ENCODE results near the gene HYPK. TPM values are rescaled to one million over a fixed set of nuclear protein-coding genes. Genes with fewer than 3 reads are reported as not detected.

The HYPK gene
- total RNA-seq, 1 experiment from 2014 or later, result 20.6 TPM

DNA sequence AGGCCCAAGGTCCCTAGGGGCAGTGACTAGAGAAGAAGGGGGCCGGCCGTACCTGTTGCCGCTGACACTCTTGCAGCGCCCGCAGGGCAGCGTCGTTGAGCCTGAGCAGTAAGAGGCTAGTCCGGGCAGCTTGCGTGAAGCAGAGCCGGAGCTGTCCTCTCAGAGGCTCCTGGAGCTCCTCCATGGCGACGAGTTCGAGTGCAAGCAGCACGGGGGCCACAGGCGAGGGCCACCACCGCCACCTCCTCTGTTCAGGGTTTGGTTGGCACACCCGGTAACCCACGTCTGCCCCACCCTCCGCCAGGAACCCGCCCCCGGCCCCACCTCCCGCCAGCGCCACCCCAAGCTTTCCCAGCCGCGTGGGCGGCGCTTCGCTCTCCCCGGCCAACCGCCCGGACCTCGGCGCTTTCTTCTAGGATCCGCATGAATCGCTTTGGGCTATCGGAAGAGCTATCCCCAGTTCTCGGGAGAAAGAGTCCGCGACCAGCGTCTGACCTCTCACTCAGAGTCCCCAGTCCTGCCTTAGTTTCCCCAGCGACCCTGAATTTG lies 23.6 kb upstream of the HYPK start, which contains the start of gene ELL3 (continued):
- TF ChIP-seq REST (IDR thresholded peaks at IDR 0.05; ENCODE audit: low read depth) (no peak), ZBTB33 (IDR thresholded peaks at IDR 0.05; ENCODE audit: extremely low read depth, insufficient replicate concordance, low read length) (no peak), SRF (IDR thresholded peaks at IDR 0.05; ENCODE audit: low read depth) (no peak), JUND (IDR thresholded peaks at IDR 0.05) (no peak), POLR2AphosphoS5 (IDR thresholded peaks at IDR 0.05; ENCODE audit: low read depth, low read length) (peak; percentile 80), CEBPB (IDR thresholded peaks at IDR 0.05; ENCODE audit: low read depth) (no peak)
- TF ChIP-seq, protein P1, sequence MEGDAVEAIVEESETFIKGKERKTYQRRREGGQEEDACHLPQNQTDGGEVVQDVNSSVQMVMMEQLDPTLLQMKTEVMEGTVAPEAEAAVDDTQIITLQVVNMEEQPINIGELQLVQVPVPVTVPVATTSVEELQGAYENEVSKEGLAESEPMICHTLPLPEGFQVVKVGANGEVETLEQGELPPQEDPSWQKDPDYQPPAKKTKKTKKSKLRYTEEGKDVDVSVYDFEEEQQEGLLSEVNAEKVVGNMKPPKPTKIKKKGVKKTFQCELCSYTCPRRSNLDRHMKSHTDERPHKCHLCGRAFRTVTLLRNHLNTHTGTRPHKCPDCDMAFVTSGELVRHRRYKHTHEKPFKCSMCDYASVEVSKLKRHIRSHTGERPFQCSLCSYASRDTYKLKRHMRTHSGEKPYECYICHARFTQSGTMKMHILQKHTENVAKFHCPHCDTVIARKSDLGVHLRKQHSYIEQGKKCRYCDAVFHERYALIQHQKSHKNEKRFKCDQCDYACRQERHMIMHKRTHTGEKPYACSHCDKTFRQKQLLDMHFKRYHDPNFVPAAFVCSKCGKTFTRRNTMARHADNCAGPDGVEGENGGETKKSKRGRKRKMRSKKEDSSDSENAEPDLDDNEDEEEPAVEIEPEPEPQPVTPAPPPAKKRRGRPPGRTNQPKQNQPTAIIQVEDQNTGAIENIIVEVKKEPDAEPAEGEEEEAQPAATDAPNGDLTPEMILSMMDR (IDR thresholded peaks at IDR 0.05 in 2 of 3, conservative IDR thresholded peaks at IDR 0.05 in 1 of 3; ENCODE audit: borderline replicate concordance in 1 of 3, insufficient read depth in 1 of 3, low read depth in 2 of 3, low read length in 2 of 3), result no peak

All from HCT116 (cell line).